ENCODE data around the gene ELMO3.

Gene ELMO3

GRCh38 chr16:67170168-67170948, 28.6 kb upstream of the ELMO3 start, which contains the start of gene NOL3:
TSS of gene NOL3 (plus strand) at chr16:67170538.
- no peak within 1 kb of the TSS for H3K27ac Mint-ChIP-seq
- H3K4me3 Mint-ChIP-seq = peak within 1 kb of the TSS; percentile 74
- no peaks in the 10 kb centered on the region for H3K9me3 Mint-ChIP-seq
- peaks cover 75% of the 10 kb centered on the region for H3K27me3 Mint-ChIP-seq
- ATAC-seq (peak; percentile 25), DNase-seq (peak; percentile 77)
- no peaks in the 10 kb centered on the region for H3K36me3 Mint-ChIP-seq (ENCODE audit: low read depth)
- peaks cover 32% of the 10 kb centered on the region for H3K4me1 Mint-ChIP-seq

- DNase-seq (no peak), ATAC-seq (no peak)
- Mint-ChIP-seq H3K36me3 (ENCODE audit: low read depth) (no peaks in the 10 kb centered on the region), H3K9me3 (no peaks in the 10 kb centered on the region), H3K27me3 (peaks cover 79% of the 10 kb centered on the region), H3K27ac (no peak overlapping the region), H3K4me1 (peaks cover 30% of the 10 kb centered on the region), H3K4me3 (peak overlapping the region; percentile 30)
Measured at GRCh38 chr16:67170949-67171649, 27.8 kb upstream of the ELMO3 start.

GRCh38 chr16:67173323-67173722, 25.6 kb upstream of the ELMO3 start:
- Mint-ChIP-seq H3K36me3 (ENCODE audit: low read depth) (no peaks in the 10 kb centered on the region), H3K27me3 (peaks cover 72% of the 10 kb centered on the region), H3K27ac (no peak overlapping the region), H3K9me3 (no peaks in the 10 kb centered on the region), H3K4me1 (peaks cover 35% of the 10 kb centered on the region), H3K4me3 (peak overlapping the region; percentile 76)
- no peak for DNase-seq
- no peak for ATAC-seq

- DNase-seq (peak; percentile 69), ATAC-seq (peak; percentile 64)
- H3K4me1 Mint-ChIP-seq = peaks cover 39% of the 10 kb centered on the region
Measured at GRCh38 chr16:67173808-67174705, 24.9 kb upstream of the ELMO3 start.

GRCh38 chr16:67174706-67175231, 24.2 kb upstream of the ELMO3 start:
- no peak for DNase-seq
- no peaks in the 10 kb centered on the region for H3K9me3 Mint-ChIP-seq
- H3K27me3 Mint-ChIP-seq = peaks cover 73% of the 10 kb centered on the region
- no peak overlapping the region for H3K27ac Mint-ChIP-seq
- peak; percentile 3 for ATAC-seq
- peaks cover 36% of the 10 kb centered on the region for H3K4me1 Mint-ChIP-seq
- no peak overlapping the region for H3K4me3 Mint-ChIP-seq
- H3K36me3 Mint-ChIP-seq (ENCODE audit: low read depth) = no peaks in the 10 kb centered on the region

More at GRCh38 chr16:67173808-67174705, 24.9 kb upstream of the ELMO3 start:
- Mint-ChIP-seq H3K4me3 (peak overlapping the region; percentile 76), H3K27me3 (peaks cover 72% of the 10 kb centered on the region), H3K27ac (peak overlapping the region; percentile 32), H3K36me3 (ENCODE audit: low read depth) (no peaks in the 10 kb centered on the region), H3K9me3 (no peaks in the 10 kb centered on the region)

GRCh38 chr16:67176662-67177061, 22.3 kb upstream of the ELMO3 start:
- DNase-seq (no peak), ATAC-seq (no peak)
- H3K4me3 Mint-ChIP-seq = no peak overlapping the region
- H3K9me3 Mint-ChIP-seq = no peaks in the 10 kb centered on the region
- peaks cover 60% of the 10 kb centered on the region for H3K27me3 Mint-ChIP-seq
- H3K4me1 Mint-ChIP-seq = peaks cover 25% of the 10 kb centered on the region
- no peak overlapping the region for H3K27ac Mint-ChIP-seq
- H3K36me3 Mint-ChIP-seq (ENCODE audit: low read depth) = no peaks in the 10 kb centered on the region

- no peaks in the 10 kb centered on the region for H3K36me3 Mint-ChIP-seq (ENCODE audit: low read depth)
- H3K9me3 Mint-ChIP-seq = no peaks in the 10 kb centered on the region
- peaks cover 23% of the 10 kb centered on the region for H3K4me1 Mint-ChIP-seq
- ATAC-seq (peak; percentile 38), DNase-seq (peak; percentile 53)
- no peak overlapping the region for H3K27ac Mint-ChIP-seq
- peak overlapping the region; percentile 38 for H3K4me3 Mint-ChIP-seq
- peaks cover 49% of the 10 kb centered on the region for H3K27me3 Mint-ChIP-seq
Measured at GRCh38 chr16:67177743-67178699, 20.9 kb upstream of the ELMO3 start.

GRCh38 chr16:67179421-67180080, 19.4 kb upstream of the ELMO3 start:
- no peak overlapping the region for H3K27ac Mint-ChIP-seq
- peaks cover 38% of the 10 kb centered on the region for H3K27me3 Mint-ChIP-seq
- DNase-seq (no peak), ATAC-seq (no peak)
- peaks cover 15% of the 10 kb centered on the region for H3K4me1 Mint-ChIP-seq
- no peaks in the 10 kb centered on the region for H3K36me3 Mint-ChIP-seq (ENCODE audit: low read depth)
- no peaks in the 10 kb centered on the region for H3K9me3 Mint-ChIP-seq
- H3K4me3 Mint-ChIP-seq = no peak overlapping the region

- H3K4me1 Mint-ChIP-seq = peaks cover 20% of the 10 kb centered on the region
- DNase-seq = no peak
- no peaks in the 10 kb centered on the region for H3K9me3 Mint-ChIP-seq
- no peaks in the 10 kb centered on the region for H3K36me3 Mint-ChIP-seq (ENCODE audit: low read depth)
- peaks cover 40% of the 10 kb centered on the region for H3K27me3 Mint-ChIP-seq
- ATAC-seq = no peak
- no peak overlapping the region for H3K4me3 Mint-ChIP-seq
- no peak overlapping the region for H3K27ac Mint-ChIP-seq
Measured at GRCh38 chr16:67180166-67180565, 18.8 kb upstream of the ELMO3 start.

- no peaks in the 10 kb centered on the region for H3K36me3 Mint-ChIP-seq (ENCODE audit: low read depth)
- H3K27ac Mint-ChIP-seq = no peak overlapping the region
- no peaks in the 10 kb centered on the region for H3K9me3 Mint-ChIP-seq
- no peak for DNase-seq
- H3K27me3 Mint-ChIP-seq = peaks cover 35% of the 10 kb centered on the region
- H3K4me1 Mint-ChIP-seq = peaks cover 27% of the 10 kb centered on the region
- H3K4me3 Mint-ChIP-seq = no peak overlapping the region
- ATAC-seq = no peak
Measured at GRCh38 chr16:67181346-67181745, 17.6 kb upstream of the ELMO3 start.

GRCh38 chr16:67182288-67182687, 16.6 kb upstream of the ELMO3 start:
- no peaks in the 10 kb centered on the region for H3K9me3 Mint-ChIP-seq
- peaks cover 24% of the 10 kb centered on the region for H3K4me1 Mint-ChIP-seq
- ATAC-seq = no peak
- H3K27ac Mint-ChIP-seq = no peak overlapping the region
- H3K27me3 Mint-ChIP-seq = peaks cover 28% of the 10 kb centered on the region
- DNase-seq = no peak
- H3K36me3 Mint-ChIP-seq (ENCODE audit: low read depth) = no peaks in the 10 kb centered on the region
- H3K4me3 Mint-ChIP-seq = no peak overlapping the region

- DNase-seq (no peak), ATAC-seq (no peak)
- H3K27ac Mint-ChIP-seq = no peak overlapping the region
- H3K4me1 Mint-ChIP-seq = peaks cover 19% of the 10 kb centered on the region
- H3K36me3 Mint-ChIP-seq (ENCODE audit: low read depth) = no peaks in the 10 kb centered on the region
- no peaks in the 10 kb centered on the region for H3K9me3 Mint-ChIP-seq
- H3K27me3 Mint-ChIP-seq = peaks cover 23% of the 10 kb centered on the region
- no peak overlapping the region for H3K4me3 Mint-ChIP-seq
Measured at GRCh38 chr16:67183284-67183626, 15.7 kb upstream of the ELMO3 start.

Measured in activated naive CD8-positive, alpha-beta T cell treated with anti-CD3 and anti-CD28 coated beads, Interleukin-2, amount 50 U/mL, for 24 hours (primary cell).